ENCODE measurements around the gene MERTK. TPM values are rescaled to one million over a fixed set of nuclear protein-coding genes. Genes with fewer than 3 reads are reported as not detected.

The MERTK gene
- total and polyA plus RNA-seq, 2 experiments from 2014 or later = 16.4 to 29.6 TPM

DNA sequence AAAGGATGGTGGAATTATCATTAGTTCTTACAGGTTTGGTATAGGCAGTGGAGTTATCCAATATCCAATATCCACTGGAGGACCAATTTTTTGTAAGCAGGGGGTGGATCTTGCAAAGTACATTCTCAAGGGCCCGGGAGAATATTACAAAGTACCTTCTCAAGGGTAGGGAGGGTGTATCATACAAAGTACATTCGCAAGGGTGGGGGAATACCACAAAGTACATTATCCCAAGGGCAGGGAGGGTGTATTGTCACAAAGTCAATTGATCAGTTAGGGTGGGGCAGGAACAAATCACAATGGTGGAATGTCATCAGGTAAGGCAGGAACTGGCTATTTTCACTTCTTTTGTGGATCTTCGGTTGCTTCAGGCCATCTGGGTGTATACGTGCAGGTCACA lies 101.4 kb downstream of the MERTK start:
- 82% methylated on average over 4 of the region's 4 CpGs for WGBS (ENCODE audit: low lambda C conversion rate, missing lambda C conversion rate)

DNA sequence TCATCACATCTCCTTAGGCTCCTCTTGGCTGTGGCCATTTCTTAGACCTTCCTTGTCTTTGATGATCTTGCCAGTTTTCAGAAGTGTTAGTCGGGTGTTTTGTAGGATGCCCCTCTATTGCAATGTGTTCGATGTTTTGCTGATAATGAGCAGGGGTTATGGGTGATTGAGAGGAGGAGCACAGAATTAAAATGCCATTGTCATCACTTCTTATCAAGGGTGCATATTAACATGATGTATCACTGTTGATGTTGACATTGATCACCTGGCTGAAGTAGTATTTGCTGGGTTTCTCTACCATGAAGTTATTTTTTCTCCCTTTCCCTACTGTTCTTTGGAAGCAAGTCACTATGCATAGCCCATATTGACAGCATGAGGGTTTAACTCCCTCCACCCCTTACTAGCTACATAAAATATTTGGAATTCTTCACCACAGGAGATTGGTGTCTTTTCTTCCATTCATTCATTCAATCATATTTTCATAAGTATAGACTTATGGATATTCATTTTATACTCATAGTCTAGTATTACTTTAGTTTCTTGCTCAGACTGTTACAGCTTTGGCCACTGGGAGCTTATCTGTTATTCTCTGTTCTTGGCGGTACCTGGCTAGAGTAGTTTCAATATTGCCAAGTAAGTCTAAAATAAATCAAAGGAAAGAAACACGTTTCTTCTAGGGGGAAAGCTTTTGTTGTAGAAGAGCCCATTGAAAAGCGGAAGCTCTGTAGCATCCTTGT lies 102.2 kb downstream of the MERTK start:
- WGBS (ENCODE audit: low lambda C conversion rate, missing lambda C conversion rate) = 90% methylated on average over 5 of the region's 5 CpGs
- TF ChIP-seq, protein P1, sequence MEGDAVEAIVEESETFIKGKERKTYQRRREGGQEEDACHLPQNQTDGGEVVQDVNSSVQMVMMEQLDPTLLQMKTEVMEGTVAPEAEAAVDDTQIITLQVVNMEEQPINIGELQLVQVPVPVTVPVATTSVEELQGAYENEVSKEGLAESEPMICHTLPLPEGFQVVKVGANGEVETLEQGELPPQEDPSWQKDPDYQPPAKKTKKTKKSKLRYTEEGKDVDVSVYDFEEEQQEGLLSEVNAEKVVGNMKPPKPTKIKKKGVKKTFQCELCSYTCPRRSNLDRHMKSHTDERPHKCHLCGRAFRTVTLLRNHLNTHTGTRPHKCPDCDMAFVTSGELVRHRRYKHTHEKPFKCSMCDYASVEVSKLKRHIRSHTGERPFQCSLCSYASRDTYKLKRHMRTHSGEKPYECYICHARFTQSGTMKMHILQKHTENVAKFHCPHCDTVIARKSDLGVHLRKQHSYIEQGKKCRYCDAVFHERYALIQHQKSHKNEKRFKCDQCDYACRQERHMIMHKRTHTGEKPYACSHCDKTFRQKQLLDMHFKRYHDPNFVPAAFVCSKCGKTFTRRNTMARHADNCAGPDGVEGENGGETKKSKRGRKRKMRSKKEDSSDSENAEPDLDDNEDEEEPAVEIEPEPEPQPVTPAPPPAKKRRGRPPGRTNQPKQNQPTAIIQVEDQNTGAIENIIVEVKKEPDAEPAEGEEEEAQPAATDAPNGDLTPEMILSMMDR (IDR thresholded peaks at IDR 0.05; ENCODE audit: poor library complexity) = no peak
- TF ChIP-seq EZH2 (IDR thresholded peaks at IDR 0.05; ENCODE audit: borderline replicate concordance) (no peak), EZH2phosphoT487 (IDR thresholded peaks at IDR 0.05; ENCODE audit: low read depth, severe bottlenecking, unreplicated experiment) (no peak)
- H3K27ac ChIP-seq = no peak overlapping the region
- no peak overlapping the region for H3K4me2 ChIP-seq
- H3K9me2 ChIP-seq (replicated peaks; ENCODE audit: insufficient read depth) = no peaks in the 10 kb centered on the region
- H3K27me3 ChIP-seq = no peaks in the 10 kb centered on the region
- no peaks in the 10 kb centered on the region for H4K20me1 ChIP-seq (ENCODE audit: insufficient read depth, poor library complexity, severe bottlenecking)
- H3K36me3 ChIP-seq (replicated peaks; ENCODE audit: insufficient read depth, low read depth) = no peaks in the 10 kb centered on the region
- no peak overlapping the region for H3K4me3 ChIP-seq
- H3K79me2 ChIP-seq = no peaks in the 10 kb centered on the region
- DNase-seq (ENCODE audit: low spot score) = no peak
- H3K4me1 ChIP-seq (ENCODE audit: insufficient read depth) = peaks cover 1% of the 10 kb centered on the region
- H2AFZ ChIP-seq = no peak overlapping the region
- H3K9me3 ChIP-seq (ENCODE audit: low read depth) = no peaks in the 10 kb centered on the region

More for the DNA sequence above, 101.4 kb downstream of the MERTK start:
- H3K9me3 ChIP-seq (ENCODE audit: low read depth) = no peaks in the 10 kb centered on the region
- H3K4me3 ChIP-seq = no peak overlapping the region
- H3K4me2 ChIP-seq = no peak overlapping the region
- no peaks in the 10 kb centered on the region for H4K20me1 ChIP-seq (ENCODE audit: insufficient read depth, poor library complexity, severe bottlenecking)
- TF ChIP-seq, protein P1 (IDR thresholded peaks at IDR 0.05; ENCODE audit: poor library complexity) = no peak
- no peak for TF ChIP-seq EZH2 (IDR thresholded peaks at IDR 0.05; ENCODE audit: borderline replicate concordance)
- no peak for TF ChIP-seq EZH2phosphoT487 (IDR thresholded peaks at IDR 0.05; ENCODE audit: low read depth, severe bottlenecking, unreplicated experiment)
- H3K4me1 ChIP-seq (ENCODE audit: insufficient read depth) = peaks cover 9% of the 10 kb centered on the region
- no peaks in the 10 kb centered on the region for H3K79me2 ChIP-seq
- no peak for DNase-seq (ENCODE audit: low spot score)
- no peaks in the 10 kb centered on the region for H3K36me3 ChIP-seq (replicated peaks; ENCODE audit: insufficient read depth, low read depth)
- no peak overlapping the region for H3K27ac ChIP-seq
- H3K9me2 ChIP-seq (replicated peaks; ENCODE audit: insufficient read depth) = no peaks in the 10 kb centered on the region
- no peaks in the 10 kb centered on the region for H3K27me3 ChIP-seq
- no peak overlapping the region for H2AFZ ChIP-seq

DNA sequence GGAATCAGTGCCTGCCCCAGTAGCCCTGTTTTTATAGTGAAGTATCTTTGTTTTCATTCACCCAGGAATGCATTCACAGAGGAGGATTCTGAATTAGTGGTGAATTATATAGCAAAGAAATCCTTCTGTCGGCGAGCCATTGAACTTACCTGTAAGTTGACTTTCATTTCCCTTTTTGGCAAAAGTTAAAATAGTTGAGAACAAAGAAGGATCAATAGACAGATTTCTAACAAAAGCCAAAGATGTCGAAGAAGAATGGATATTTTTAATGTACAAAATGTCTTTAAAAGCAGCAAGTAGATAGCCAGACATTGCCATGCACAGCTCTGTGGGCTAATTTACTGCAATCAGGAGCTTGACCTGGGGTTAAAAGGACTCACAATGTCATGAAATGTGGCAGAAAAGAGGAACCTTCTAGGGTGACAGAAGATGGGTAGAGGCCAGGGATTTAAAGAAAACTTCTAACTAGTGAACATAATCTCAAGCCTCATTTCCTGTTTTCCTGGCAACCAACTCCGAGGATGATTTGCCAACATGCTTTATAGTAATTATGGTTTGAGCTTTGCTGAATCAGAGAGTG lies 102.8 kb downstream of the MERTK start:
- Histone ChIP-seq H3K79me2 (no peaks in the 10 kb centered on the region), H3K36me3 (replicated peaks; ENCODE audit: insufficient read depth, low read depth) (no peaks in the 10 kb centered on the region), H3K4me3 (no peak overlapping the region), H3K27ac (no peak overlapping the region), H4K20me1 (ENCODE audit: insufficient read depth, poor library complexity, severe bottlenecking) (no peaks in the 10 kb centered on the region), H3K9me2 (replicated peaks; ENCODE audit: insufficient read depth) (no peaks in the 10 kb centered on the region), H3K27me3 (no peaks in the 10 kb centered on the region), H3K4me2 (no peak overlapping the region), H3K9me3 (ENCODE audit: low read depth) (no peaks in the 10 kb centered on the region), H2AFZ (no peak overlapping the region), H3K4me1 (ENCODE audit: insufficient read depth) (no peaks in the 10 kb centered on the region)
- TF ChIP-seq EZH2phosphoT487 (IDR thresholded peaks at IDR 0.05; ENCODE audit: low read depth, severe bottlenecking, unreplicated experiment) (no peak), EZH2 (IDR thresholded peaks at IDR 0.05; ENCODE audit: borderline replicate concordance) (no peak)
- TF ChIP-seq, protein P1 (IDR thresholded peaks at IDR 0.05; ENCODE audit: poor library complexity) = no peak
- WGBS (ENCODE audit: low lambda C conversion rate, missing lambda C conversion rate) = 77% methylated on average over 4 of the region's 4 CpGs
- DNase-seq (ENCODE audit: low spot score) = no peak

Data from hepatocyte (in vitro differentiated cells).